GM12892 (cell line): ENCODE measurements around the gene SLCO4A1.

Source experiments
- DNase-seq: peaks from one replicate; pipeline ENCODE4 v3.0.0; 2011; ENCODE audit not compliant: insufficient read length
- FAIRE-seq: peaks from 2 replicates; lab custom pipeline; 2011; peaks lifted over from hg19 to GRCh38; lab: Jason Lieb, UNC
- POLR2A ChIP-seq: IDR thresholded peaks from 2 replicates; pipeline ENCODE4 v1.6.1; 2011; ENCODE audit warnings: low read depth, low read length, control low read depth
- POLR2AphosphoS5 ChIP-seq: IDR thresholded peaks from 2 replicates; pipeline ENCODE4 v1.6.1; 2011; ENCODE audit warnings: low read depth, low read length, control low read depth
- TAF1 ChIP-seq: IDR thresholded peaks from 2 replicates; pipeline ENCODE4 v1.6.1; 2011; ENCODE audit warnings: low read depth, mild to moderate bottlenecking, control low read depth, low read length, borderline replicate concordance

Gene SLCO4A1

DNA sequence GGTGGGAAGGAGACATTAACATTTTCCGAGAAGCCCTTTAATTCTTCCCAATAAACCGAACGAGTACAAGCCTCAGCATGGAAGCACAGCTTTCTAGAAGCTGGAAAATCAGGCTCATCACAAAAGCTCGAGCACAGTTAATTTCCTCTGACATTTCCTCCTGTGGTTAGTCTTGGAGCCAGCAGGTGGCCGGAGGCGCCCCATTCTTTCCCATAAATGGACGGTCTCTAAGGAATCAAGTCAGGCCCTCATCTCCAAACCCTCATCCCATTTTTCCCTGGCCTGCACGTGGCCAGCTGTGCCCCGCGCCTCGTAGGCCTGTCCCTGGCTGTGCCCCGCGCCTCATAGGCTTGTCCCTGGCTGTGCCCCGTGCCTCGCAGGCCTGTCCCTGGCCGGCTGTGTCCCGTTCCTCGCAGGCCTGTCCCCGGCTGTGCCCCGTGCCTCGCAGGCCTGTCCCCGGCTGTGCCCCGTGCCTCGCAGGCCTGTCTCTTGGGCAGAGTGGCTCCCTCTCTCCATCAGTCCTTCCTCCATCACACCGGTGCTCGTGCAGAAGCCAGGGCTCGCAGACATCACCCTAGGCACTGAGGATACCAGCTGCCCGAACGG lies 46.7 kb downstream of the SLCO4A1 start:
- FAIRE-seq, result no peak
- DNase-seq, result no peak
- TF ChIP-seq POLR2AphosphoS5 (no peak), POLR2A (no peak), TAF1 (no peak)

DNA sequence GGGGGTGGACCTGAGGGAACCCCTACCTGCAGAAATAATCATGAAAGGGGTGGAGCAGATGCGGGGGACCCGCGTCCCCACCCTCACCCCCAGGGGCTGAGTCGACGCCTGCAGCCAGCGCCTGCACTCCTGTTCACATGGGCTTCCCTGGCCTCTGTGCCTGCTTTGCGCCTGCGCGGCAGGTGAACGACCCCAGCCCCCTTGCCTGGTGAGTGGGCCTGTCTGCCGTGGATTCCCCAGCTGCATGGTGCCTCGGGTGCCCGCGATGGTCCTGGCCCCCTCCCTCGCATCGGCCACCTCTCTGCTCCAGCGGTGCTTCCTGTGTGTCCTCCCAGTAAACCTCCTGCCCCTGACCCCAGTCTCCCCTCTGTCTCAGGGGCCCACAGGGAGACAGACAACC lies 47.6 kb downstream of the SLCO4A1 start:
- no peak for TF ChIP-seq TAF1
- no peak for TF ChIP-seq POLR2A
- FAIRE-seq, result no peak
- DNase-seq, result no peak

DNA sequence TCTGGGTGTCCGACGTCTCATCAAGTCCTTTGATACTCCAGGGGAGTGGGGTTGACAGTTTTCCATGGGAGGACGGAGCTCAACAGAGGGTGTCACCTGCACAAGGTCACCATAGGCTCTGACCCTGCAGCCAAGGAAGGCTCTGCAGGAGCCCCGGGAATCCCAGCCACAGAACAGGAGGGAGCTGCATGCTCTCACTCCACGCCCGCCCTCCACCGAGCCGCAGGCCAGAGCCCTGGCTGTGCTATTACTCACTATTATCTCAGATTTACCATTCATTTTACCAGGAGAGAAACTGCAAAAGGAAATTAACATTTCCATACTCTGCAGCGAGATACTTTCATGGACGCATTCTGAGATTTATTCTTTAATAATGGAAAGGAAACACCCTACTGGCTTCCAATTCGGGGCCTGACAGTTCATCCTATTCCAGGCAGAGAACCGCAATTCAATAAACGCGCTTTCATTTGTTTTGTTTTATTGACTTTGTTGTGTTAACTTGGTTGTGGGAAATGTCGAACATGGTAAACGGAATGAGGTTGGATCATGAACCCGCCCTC lies 48.0 kb downstream of the SLCO4A1 start:
- TF ChIP-seq POLR2A, result no peak
- no peak for TF ChIP-seq POLR2AphosphoS5
- no peak for TF ChIP-seq TAF1
- DNase-seq, result no peak
- no peak for FAIRE-seq

DNA sequence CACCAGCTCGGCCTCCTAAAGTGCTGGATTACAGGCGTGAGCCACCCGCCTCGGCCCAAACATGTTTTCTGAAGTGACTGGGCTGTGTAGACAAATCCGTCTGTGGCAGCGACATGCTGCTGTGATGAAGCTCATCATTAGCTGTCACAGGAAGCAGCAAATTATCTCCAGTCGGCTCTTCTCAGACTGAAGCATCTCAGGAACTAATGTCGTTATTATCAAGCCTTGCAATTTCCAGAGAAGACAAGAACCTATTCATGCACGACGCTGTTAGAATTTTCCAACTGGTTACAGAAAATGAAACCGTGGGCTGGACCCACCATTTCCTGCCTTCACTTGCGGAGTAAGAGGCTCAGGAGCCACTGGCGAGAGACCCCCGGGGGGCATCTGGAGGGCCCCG lies 49.2 kb downstream of the SLCO4A1 start:
- TF ChIP-seq POLR2A, result no peak
- TF ChIP-seq POLR2AphosphoS5, result no peak
- TF ChIP-seq TAF1, result no peak
- FAIRE-seq, result no peak
- no peak for DNase-seq

DNA sequence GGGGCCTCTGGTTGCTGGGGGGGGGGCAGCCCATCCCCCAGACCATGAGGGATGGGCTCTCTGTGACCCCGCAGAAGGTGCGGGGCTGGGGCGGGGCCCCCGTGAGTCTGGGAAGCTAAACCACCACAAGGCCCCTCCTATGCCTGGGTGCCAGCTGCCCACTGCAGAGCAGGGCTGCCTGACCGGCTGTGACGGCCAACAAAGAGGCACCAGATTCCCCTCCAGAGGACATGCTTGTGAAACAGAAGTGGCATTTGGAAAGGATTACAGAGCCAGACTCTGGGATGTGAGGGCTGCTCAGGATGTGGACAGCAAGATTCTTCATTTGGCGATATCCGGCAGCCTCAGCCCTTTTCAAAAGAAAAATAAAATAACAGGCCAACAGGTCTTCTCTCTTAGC lies 49.9 kb downstream of the SLCO4A1 start:
- DNase-seq (no peak), FAIRE-seq (no peak)
- TF ChIP-seq TAF1 (no peak), POLR2A (no peak), POLR2AphosphoS5 (no peak)

DNA sequence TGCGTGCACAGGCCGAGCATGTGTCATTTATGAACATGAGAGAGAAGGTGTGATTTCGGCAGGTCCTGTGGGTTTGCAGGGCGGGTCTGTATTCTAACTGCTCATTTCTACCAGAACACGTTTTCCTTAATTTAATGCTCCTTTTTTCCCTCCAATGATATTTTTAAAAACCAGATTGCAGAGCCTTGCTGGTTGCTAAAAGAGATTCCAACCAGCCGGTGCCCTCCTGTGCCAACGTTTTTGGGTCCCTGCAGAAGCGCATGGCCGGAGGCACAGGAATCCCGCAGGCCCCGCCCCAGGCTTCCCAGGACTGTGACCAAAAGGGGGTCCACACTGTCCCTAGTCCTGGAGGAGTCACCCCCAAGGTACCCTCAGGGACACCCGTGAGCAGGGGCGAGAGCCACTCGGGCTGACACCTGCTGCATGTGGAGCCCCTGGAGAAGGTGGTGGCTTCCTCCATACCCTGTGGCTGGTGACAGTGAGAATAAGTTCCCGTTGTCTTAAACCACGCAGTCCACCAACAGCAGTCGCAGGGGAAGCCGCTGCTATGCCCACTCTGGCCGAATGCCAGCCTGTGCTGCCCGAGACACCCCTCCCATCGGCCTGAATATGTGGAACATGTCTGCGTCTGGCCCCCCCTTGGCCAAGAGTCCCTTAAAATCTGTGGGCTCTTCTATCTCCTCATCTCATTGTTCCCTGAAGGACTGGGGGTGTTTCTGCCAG lies 50.7 kb downstream of the SLCO4A1 start:
- DNase-seq, result no peak
- TF ChIP-seq POLR2A (no peak), POLR2AphosphoS5 (no peak), TAF1 (no peak)
- no peak for FAIRE-seq

DNA sequence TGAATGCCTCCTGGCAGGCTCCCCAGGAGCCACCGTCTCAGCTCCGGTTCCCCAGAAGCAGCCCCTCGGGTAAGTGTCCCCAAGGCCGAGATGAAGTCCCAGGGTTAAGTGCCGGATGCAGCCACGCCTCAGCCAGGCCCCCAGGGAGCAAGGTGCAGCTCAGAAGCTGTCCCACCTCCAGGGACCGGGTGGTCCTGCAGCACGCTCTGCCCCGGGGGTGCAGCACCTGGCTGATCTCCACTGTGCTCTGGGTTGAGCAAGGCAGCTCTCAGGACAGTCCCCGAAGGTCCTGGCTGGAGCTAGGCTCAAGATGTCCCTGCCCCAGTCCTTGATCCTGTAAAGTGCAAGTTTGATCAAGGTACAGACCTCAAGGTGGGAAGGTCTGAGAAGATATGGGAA lies 51.2 kb downstream of the SLCO4A1 start:
- no peak for FAIRE-seq
- no peak for TF ChIP-seq TAF1
- TF ChIP-seq POLR2A, result no peak
- TF ChIP-seq POLR2AphosphoS5, result no peak
- no peak for DNase-seq

DNA sequence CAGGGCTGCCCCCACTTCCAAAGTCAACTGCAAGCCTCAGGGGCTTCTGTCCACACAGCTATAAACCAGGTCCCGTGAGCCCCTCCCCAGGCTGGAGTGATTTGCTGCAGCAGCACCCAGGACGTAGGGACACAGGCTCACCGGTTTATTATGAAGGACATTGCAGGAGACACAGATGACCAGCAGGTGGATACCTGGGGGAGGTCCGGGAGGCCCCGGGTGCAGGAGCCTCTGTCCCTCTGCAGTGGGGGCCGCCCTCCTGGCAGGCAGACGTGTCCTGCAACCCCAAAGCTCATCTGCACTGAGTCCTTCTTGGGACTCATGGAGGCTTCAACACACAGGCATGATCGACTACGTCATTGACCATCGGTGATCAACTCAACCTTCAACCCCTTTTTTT lies 51.8 kb downstream of the SLCO4A1 start:
- TF ChIP-seq POLR2A, result no peak
- TF ChIP-seq TAF1, result no peak
- no peak for TF ChIP-seq POLR2AphosphoS5
- FAIRE-seq, result no peak
- DNase-seq, result no peak

DNA sequence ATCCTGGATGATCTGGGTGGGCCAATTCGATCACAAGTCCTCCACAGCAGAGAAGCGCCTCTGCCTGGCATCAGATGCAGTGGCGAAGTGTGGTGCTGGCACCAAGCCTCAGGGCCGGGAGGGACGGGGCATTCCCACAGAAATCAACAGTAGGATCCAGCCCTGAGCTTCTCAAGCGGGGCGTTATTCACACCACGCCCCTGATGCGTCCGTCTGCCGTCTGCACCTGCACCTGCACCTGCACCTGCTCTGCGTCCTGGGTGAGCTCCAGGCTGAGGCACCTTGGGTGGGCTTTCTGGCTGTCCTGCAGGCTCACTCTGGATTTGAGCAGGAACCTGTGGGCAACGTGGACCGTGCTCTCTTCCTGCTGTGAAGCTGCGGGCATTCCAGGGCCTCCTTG lies 52.6 kb downstream of the SLCO4A1 start:
- DNase-seq (no peak), FAIRE-seq (no peak)
- TF ChIP-seq TAF1 (no peak), POLR2AphosphoS5 (no peak), POLR2A (no peak)

DNA sequence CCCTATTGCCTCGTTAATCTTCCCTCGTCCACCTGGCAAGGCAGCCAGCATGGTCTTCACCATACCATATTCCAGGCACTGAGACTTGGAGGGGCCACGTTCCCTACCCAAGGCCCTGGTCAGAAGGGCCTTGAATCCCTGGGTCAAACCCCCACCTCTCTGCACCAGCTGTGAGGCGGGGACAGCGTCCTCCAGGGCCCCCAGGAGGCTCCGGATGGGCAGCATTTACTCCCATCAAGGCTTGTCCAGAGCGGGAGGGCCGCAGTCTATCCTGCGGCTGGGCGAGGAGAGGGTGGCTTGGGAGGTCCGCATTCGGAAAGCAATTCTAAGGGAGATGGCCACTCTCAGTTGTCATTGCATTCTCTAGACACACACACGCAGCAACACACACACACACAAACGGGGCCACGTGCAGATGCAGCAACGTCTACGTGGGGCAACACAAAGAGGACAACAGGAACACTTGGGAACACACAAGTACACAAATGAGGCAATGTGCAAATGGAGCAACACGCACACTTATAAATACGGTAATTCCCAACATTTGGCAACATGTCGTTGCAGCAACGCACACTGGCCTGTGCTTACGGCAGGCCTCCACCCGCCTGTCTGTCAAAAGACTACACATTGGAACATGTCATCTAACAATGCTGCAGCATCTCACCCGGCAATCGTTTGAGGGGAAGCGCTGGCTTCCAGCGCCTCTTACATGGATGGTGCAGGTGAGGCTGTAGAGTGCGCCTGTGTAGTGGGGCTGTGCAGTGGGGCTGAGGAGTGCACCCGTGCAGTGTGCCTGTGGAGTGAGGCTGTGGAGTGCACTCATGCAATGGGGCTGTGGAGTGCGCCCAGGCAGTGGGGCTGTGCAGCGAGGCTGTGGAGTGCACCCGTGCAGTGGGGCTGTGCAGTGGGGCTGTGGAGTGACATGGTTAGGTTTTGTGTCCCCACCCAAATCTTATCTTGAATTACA lies 53.4 kb downstream of the SLCO4A1 start:
- DNase-seq (no peak), FAIRE-seq (no peak)
- no peak for TF ChIP-seq POLR2AphosphoS5
- TF ChIP-seq TAF1, result no peak
- TF ChIP-seq POLR2A, result no peak

DNA sequence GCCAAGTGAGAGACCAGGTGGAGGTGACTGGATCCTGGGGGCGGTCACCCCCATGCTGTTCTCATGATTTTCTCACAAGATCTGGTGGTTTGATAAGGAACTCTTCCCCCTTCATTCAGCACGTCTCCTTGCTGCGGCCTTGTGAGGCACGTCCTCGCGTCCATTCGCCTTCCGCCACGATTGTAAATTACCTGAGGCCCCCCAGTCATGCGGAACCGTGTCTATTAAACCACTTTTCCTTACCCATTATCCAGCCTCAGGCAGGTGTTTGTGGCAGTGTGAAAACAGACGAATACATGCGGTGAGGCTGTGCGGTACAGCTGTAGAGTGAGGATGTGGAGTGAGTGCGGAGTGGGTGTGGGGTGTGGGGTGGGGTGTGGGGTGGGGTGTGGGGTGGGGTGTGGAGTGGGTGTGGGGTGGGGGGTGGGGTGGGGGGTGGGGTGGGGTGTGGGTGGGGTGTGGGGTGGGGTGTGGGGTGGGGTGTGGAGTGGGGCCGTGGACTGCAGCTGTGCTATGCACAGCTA lies 54.2 kb downstream of the SLCO4A1 start:
- DNase-seq, result no peak
- TF ChIP-seq TAF1, result no peak
- no peak for TF ChIP-seq POLR2A
- no peak for TF ChIP-seq POLR2AphosphoS5
- FAIRE-seq, result no peak
